Left forelimb (tissue), 1 donor: ENCODE measurements around the gene HMGN5.

Experiments
- DNase-seq: peaks from one replicate; pipeline ENCODE4 v3.0.0-alpha.2; 2018; ENCODE audit warnings: low spot score

HMGN5 gene

GRCh38 chrX:81120258-81120935 lies 81.3 kb downstream of the HMGN5 start:
- DNase-seq: no peak

GRCh38 chrX:81114757-81115156 lies 87.0 kb downstream of the HMGN5 start:
- DNase-seq: no peak

DNA sequence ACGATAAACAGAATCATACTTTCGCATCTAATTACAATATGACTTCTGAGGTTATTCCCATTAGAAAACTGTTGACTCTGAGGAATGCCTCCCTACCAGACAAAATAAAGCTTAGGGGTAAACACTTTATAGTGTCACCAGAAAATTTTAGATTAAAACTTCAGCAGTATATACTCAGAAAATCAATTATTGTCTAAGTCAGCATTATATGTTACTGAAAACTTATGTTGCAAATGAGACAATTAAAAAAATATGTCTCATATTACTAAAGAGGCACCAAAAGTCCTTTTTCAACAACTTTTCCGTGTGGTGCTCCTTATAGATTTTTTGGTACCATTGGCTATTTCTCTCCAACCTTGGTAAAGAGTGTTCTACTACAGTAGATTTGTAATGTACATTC lies 91.4 kb downstream of the HMGN5 start:
- no peak for DNase-seq

- no peak for DNase-seq
Observed at GRCh38 chrX:81082649-81083048, 119.1 kb downstream of the HMGN5 start.
